ENCODE results near the gene CELSR1. TPM values are rescaled to one million over a fixed set of nuclear protein-coding genes. Genes with fewer than 3 reads are reported as not detected.

Gene CELSR1
- total RNA-seq, 2 donors from 2014 or later, result 24.4 to 34.1 TPM

DNA sequence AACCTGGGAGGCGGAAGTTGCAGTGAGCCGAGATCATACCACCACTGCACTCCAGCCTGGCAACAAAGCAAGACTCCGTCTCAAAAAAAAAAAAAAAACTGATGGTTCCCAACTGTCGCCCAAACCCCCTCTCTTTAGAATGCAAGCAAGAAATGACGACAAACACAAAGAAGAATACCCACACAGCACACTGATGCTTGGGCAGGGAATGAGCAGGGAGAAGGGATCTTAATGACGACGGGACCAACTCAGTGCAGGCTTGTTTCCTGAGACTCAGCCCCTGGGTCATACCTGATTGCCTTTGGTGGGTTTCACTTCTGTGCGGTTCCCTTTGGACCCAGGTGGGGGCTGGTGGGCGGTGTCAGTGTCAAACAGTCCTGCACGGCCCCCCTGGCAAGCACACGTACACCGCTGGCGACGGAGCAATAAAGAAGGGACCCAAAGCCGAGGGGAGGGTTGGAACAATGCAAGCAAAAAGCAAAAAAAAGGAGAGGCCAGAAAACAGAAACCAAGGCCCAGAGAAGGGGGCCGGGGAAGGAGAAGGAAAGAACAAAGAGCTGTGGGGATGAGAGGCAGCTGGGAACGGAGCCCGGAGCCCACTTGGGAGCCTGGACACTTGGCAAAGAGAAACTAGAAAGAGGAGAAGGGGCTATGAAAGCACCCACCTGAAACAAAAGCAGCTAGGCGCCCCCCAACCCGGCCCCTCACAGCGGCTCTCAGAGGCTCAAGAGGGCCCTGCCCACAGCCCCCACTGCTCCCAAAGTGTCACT is 99.6 kb downstream of the CELSR1 start:
- H3K27ac ChIP-seq (ENCODE audit: low read depth, low read length), result peak overlapping the region; percentile 66
- WGBS, 2 experiments (ENCODE audit: insufficient coverage in 1 of 2, insufficient read length in 1 of 2), result 89 to 90% methylated on average over 9 to 20 of the region's 21 CpGs
- H3K4me1 ChIP-seq (ENCODE audit: control insufficient read depth, insufficient read depth, low read length), result no peaks in the 10 kb centered on the region
- H3K9ac ChIP-seq (ENCODE audit: extremely low read depth, low read length, poor library complexity, severe bottlenecking), result no peak overlapping the region
- no peaks in the 10 kb centered on the region for H3K9me3 ChIP-seq (ENCODE audit: control insufficient read depth, low read length)
- Mint-ChIP-seq H3K4me3 (no peak overlapping the region), H3K27me3 (ENCODE audit: insufficient read depth) (no peaks in the 10 kb centered on the region), H3K9me3 (no peaks in the 10 kb centered on the region), H3K36me3 (ENCODE audit: low read depth) (peaks cover 24% of the 10 kb centered on the region), H3K4me1 (no peaks in the 10 kb centered on the region), H3K27ac (peak overlapping the region; percentile 70)
- peaks cover 8% of the 10 kb centered on the region for H3K36me3 ChIP-seq (ENCODE audit: control insufficient read depth, insufficient read depth, low read length)
- H3K4me3 ChIP-seq (ENCODE audit: low read length), result no peak overlapping the region
- DNase-seq, result no peak
- H3K27me3 ChIP-seq (ENCODE audit: control insufficient read depth, insufficient read depth, low read length, poor library complexity, severe bottlenecking), result no peaks in the 10 kb centered on the region
- TF ChIP-seq, protein P1, sequence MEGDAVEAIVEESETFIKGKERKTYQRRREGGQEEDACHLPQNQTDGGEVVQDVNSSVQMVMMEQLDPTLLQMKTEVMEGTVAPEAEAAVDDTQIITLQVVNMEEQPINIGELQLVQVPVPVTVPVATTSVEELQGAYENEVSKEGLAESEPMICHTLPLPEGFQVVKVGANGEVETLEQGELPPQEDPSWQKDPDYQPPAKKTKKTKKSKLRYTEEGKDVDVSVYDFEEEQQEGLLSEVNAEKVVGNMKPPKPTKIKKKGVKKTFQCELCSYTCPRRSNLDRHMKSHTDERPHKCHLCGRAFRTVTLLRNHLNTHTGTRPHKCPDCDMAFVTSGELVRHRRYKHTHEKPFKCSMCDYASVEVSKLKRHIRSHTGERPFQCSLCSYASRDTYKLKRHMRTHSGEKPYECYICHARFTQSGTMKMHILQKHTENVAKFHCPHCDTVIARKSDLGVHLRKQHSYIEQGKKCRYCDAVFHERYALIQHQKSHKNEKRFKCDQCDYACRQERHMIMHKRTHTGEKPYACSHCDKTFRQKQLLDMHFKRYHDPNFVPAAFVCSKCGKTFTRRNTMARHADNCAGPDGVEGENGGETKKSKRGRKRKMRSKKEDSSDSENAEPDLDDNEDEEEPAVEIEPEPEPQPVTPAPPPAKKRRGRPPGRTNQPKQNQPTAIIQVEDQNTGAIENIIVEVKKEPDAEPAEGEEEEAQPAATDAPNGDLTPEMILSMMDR (conservative IDR thresholded peaks at IDR 0.05), result no peak

DNA sequence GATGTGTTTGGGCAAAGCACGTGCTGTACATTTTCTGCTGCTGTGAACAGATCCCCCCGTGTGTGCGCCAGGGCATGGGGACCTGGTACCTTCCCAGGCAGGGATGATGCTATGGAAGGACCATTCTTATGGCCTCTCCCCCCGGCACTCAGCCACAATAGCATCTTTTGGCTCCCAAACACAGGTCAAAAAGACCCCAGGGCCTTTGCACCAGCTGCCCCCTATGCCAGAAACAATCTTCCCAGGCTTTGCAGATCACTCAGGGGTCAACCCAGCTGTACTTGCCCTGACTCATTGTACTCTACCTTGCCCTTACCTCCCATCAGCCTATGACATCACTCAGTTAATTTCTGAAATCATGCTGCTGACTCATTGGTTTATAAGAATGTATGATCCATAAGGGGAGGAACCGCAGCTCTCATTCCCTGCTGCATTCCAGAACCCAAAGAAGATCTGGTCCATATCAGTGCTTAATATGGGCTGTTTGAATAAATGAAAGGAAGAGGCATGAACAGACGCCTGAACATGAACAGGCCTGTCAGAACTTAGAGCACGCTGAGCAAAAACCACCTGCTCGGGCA is 100.7 kb downstream of the CELSR1 start:
- TF ChIP-seq, protein P1 (conservative IDR thresholded peaks at IDR 0.05), result no peak
- no peak overlapping the region for H3K27ac ChIP-seq (ENCODE audit: low read depth, low read length)
- no peak overlapping the region for H3K9ac ChIP-seq (ENCODE audit: extremely low read depth, low read length, poor library complexity, severe bottlenecking)
- H3K4me3 Mint-ChIP-seq, result no peak overlapping the region
- 94 to 98% methylated on average over 5 to 8 of the region's 8 CpGs for WGBS, 2 experiments (ENCODE audit: insufficient coverage in 1 of 2, insufficient read length in 1 of 2)
- H3K9me3 ChIP-seq (ENCODE audit: control insufficient read depth, low read length), result no peaks in the 10 kb centered on the region
- H3K4me3 ChIP-seq (ENCODE audit: low read length), result no peak overlapping the region
- H3K4me1 Mint-ChIP-seq, result no peaks in the 10 kb centered on the region
- no peak for DNase-seq
- no peaks in the 10 kb centered on the region for H3K4me1 ChIP-seq (ENCODE audit: control insufficient read depth, insufficient read depth, low read length)
- H3K9me3 Mint-ChIP-seq, result no peaks in the 10 kb centered on the region
- no peaks in the 10 kb centered on the region for H3K27me3 ChIP-seq (ENCODE audit: control insufficient read depth, insufficient read depth, low read length, poor library complexity, severe bottlenecking)
- peaks cover 8% of the 10 kb centered on the region for H3K36me3 ChIP-seq (ENCODE audit: control insufficient read depth, insufficient read depth, low read length)
- H3K36me3 Mint-ChIP-seq (ENCODE audit: low read depth), result peaks cover 32% of the 10 kb centered on the region
- no peaks in the 10 kb centered on the region for H3K27me3 Mint-ChIP-seq (ENCODE audit: insufficient read depth)
- H3K27ac Mint-ChIP-seq, result no peak overlapping the region

- Histone ChIP-seq H3K36me3 (ENCODE audit: control insufficient read depth, insufficient read depth, low read length) (peaks cover 8% of the 10 kb centered on the region), H3K27ac (ENCODE audit: low read depth, low read length) (no peak overlapping the region), H3K27me3 (ENCODE audit: control insufficient read depth, insufficient read depth, low read length, poor library complexity, severe bottlenecking) (no peaks in the 10 kb centered on the region), H3K4me3 (ENCODE audit: low read length) (no peak overlapping the region), H3K9me3 (ENCODE audit: control insufficient read depth, low read length) (no peaks in the 10 kb centered on the region), H3K9ac (ENCODE audit: extremely low read depth, low read length, poor library complexity, severe bottlenecking) (no peak overlapping the region), H3K4me1 (ENCODE audit: control insufficient read depth, insufficient read depth, low read length) (no peaks in the 10 kb centered on the region)
- peaks cover 35% of the 10 kb centered on the region for H3K36me3 Mint-ChIP-seq (ENCODE audit: low read depth)
- WGBS, 2 experiments (ENCODE audit: insufficient coverage in 1 of 2, insufficient read length in 1 of 2), result 92 to 96% methylated on average over 5 to 16 of the region's 16 CpGs
- TF ChIP-seq, protein P1 (conservative IDR thresholded peaks at IDR 0.05), result no peak
- H3K27me3 Mint-ChIP-seq (ENCODE audit: insufficient read depth), result no peaks in the 10 kb centered on the region
- H3K4me3 Mint-ChIP-seq, result no peak overlapping the region
- H3K4me1 Mint-ChIP-seq, result no peaks in the 10 kb centered on the region
- H3K9me3 Mint-ChIP-seq, result no peaks in the 10 kb centered on the region
- H3K27ac Mint-ChIP-seq, result no peak overlapping the region
- no peak for DNase-seq
Measured at GRCh38 chr22:46433318-46433717, 104.1 kb downstream of the CELSR1 start.
